HG03469 (cell line): ENCODE measurements around the gene BBS4.

Experiments used
- ATAC-seq: cut with Tn5 transposase; IDR thresholded peaks from one replicate; pipeline ENCODE4 v1.9.1; 2021; ENCODE audit warnings: mild to moderate bottlenecking, moderate library complexity, moderate number of reproducible peaks; ENCODE audit not compliant: unreplicated experiment

The BBS4 gene

DNA sequence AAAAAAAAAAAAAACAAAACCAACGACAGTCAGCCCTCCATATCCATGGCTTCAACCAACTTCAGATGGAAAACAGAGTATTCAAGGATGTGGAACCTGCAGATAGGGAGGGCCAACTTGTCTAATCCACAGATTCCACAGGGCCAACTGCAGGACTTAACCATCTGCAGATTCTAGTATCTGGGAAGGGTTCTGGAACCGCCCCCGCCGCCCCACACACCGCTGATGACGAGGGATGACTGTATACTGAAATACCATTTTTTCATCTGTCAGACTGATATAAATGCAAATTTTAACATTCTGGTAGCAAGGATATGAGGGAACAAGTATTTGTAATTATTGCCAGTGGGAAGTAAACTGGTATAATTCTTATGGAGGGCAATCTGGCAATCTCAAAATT, 68.1 kb downstream of the BBS4 start:
- no peak for ATAC-seq

DNA sequence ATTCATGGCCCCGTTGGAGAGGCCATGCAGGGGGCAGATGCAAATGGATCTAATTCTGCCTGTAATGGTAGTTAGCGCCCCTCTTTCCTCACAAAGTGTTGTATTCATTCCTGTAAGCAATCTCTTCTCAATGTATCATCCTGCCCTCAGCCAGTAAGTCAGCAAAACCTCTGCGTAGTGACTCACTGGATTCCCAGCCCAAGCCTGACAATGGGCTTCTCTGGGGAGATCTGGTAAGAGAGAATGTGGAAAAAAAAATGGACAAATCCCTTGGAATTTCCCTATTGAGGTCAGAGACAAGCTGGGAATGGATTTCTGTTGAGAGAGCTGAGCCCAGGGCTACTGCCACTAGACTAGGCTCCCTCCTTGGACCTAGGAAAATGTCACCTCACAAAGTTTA, 72.2 kb downstream of the BBS4 start:
- ATAC-seq, result no peak

DNA sequence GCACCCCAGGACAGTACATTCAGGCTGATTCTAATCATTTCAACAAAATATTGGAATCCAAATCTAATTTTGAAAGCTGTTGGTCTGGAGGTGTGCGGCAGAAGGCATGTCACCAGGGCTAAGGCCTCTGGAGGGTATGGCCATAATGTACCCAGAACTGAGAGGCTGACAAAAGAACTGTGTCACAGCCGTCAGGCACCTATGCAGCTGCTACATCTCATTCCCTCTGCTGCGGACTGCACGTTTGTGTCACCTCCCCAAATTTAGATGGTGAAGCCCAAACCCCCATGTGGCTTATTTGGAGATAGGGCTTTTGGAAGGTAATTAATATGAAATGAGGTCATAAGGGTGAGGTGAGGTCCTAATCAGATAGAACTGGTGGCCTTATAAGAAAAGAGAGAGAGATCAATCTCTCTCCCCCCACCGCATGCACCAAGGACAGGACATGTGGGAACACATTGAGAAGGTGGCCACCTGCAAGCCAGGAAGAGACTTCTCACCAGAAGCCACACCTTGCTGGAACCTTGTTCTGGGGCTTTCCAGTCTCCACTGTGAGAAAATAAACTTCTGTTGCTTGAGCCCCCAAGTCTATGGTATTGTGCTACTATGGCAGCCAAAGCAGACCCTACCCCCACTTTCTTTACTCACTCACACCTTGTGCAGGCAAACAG, 74.7 kb downstream of the BBS4 start:
- ATAC-seq, result no peak

DNA sequence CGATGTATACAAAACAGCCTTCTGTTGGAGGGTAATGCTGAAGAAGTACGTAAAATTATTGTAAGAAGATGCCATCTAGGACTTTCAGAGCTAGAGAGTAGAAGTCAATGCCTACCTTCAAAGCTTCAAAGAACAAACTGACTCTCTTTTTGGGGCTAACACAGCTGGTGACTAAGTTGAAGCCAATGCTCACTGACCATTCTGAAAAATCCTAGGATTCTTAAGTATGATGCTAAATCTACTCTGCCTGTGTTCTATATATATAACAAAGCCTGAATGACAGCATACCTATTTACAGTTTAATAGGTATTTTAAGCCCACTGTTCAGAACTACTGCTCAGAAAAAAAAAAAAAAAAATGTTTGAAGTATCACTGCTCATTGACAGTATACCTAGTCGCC, 78.6 kb downstream of the BBS4 start:
- ATAC-seq, result no peak

DNA sequence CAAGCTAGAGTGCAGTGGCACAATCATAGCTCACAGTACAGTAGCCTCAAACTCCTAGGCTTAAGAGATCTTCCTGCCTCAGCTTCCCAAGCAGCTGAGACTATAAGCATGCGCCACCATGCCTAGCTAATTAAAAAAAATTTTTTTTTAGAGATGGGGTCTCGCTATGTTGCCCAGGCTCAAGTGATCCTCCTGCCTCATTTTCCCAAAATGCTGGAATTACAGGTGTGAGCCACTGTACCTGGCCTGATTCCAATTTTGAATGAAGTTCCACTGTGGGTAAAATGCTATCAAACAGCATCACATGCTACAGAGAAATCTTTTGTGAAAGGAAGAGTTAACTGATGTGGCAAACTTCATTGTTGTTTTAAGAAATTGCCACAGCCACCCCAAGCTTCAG, 80.0 kb downstream of the BBS4 start:
- no peak for ATAC-seq

DNA sequence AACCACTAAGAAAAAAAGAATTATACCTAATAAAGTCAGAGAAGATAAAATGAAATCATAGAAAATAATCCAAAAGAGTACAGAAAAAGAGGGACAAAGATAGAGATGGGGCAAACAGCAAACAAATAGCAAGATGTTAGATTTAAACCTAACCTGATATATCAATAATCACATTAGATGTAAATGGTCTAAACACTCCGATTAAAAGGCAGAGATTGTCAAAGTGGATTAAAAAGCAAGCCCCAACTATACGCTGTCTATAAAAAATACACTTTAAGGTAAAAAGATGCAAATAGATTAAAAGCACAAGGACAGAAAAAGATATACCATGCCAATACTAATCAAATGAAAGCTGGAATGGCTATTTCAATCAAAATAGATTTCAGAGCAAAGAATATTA, 80.8 kb downstream of the BBS4 start:
- no peak for ATAC-seq

DNA sequence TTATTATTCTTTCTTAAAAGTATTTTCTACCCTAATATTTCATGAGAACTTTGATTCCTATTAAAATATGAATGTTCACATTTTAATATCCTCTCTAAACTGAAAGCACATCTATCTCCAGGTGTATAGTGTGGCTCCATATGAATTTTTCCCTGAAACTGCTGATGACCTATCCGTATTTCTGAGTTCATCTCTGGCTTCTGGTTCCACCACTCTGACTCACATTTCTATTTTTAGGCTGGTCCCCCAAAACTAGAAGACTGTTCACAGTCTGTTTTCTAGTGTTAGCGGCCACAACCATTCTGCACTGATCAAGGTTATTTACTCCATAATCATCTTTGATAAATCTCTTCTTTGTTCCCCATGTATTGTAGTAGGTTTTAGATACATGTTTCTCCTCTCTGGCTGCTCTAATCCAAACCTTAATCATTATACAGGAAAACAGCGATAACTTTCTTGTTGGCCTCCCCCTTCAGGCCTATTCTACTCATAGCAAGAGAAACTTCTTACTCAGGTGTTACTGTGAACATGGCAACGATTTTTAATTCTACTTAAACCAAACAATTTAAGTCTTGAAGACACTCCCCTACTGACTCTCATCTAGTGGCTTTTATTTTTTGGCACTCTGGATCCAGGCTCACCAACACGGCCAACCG, 84.8 kb downstream of the BBS4 start:
- no peak for ATAC-seq

DNA sequence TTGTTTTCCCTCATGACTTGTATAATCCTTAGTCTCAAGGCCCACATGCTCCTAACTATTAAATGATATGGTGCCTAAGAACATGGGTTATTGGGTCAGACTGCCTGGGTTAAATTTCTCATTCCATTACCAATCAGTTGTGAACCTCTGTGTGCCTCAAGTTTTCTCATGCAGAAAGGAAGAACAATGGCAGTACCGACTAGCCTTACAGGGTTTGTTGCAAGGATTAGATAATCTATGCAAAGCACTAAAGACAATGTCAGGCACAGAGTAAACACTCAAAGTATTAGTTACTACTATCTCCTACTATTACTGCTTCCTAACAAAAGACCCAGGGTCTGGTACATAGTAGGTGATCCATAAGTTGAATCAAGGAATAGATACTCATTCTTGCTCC, 85.3 kb downstream of the BBS4 start:
- ATAC-seq, result no peak

DNA sequence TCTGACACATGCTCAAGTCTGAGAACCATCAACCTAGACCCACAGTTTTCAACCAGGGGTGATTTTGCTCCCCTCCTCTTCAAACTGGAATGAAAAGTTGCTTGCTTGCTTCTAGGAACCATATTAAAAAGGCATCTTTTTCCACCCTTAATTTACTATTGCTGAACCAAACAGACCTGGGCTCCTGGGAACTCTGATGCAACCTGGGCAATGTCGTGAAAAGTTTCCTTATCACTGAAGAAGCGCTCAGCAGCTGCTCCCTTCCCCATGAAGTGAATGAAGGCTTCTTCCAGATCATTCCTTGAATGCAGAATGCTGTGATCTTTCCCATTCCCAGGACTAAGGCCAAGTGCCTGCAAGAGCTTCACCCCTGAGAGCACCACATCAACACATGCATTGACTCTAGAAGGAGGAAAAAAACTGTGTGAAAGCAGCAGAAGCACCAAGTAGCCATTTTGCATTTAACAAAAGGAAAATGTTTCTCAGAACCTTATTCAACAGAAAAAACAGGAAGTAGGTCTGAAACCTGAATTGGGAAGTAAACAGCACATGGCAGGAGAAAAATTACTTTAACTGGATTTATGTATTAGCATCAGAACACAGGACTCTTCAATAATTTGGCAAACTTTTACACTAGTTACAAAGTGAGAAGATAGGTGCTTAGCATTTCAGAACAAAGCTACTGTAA, 88.8 kb downstream of the BBS4 start:
- ATAC-seq, result no peak

DNA sequence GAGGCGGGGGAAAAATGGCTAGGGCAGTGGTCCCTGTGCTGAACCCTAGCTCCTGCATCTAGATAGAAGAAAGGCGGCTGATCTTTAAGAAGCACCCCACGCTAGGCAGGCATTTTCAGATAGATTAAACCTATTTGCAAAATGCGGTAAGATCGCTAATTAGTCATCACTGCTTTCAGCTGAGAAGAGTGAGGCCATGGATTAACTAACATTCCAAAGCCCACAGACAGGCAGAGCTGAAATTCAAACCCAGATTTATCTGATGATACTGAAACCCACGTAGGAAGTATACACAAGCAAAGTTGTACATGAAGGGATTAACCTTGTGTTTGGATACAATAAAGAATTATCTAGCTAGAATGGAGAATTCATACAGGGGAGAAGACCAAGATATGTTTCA, 92.8 kb downstream of the BBS4 start:
- no peak for ATAC-seq

DNA sequence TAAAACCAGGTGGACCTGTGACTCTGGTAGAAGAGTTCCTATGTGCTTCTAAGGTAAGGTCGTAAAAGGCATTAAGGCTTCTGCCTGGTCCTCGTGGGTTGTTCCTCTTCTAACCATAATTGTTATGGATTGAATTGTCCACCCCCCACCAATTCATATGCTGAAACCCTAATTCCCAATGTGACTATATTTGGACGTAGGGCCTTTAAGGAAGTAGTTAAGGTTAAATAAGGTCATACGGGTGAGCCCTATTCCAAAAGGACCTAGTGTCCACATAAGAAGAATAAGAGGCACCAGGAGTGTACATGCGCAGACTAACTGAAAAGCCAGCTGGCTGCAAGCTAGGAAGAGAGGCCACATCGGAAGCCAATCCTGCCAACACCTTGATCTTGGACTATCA, 95.6 kb downstream of the BBS4 start:
- no peak for ATAC-seq

DNA sequence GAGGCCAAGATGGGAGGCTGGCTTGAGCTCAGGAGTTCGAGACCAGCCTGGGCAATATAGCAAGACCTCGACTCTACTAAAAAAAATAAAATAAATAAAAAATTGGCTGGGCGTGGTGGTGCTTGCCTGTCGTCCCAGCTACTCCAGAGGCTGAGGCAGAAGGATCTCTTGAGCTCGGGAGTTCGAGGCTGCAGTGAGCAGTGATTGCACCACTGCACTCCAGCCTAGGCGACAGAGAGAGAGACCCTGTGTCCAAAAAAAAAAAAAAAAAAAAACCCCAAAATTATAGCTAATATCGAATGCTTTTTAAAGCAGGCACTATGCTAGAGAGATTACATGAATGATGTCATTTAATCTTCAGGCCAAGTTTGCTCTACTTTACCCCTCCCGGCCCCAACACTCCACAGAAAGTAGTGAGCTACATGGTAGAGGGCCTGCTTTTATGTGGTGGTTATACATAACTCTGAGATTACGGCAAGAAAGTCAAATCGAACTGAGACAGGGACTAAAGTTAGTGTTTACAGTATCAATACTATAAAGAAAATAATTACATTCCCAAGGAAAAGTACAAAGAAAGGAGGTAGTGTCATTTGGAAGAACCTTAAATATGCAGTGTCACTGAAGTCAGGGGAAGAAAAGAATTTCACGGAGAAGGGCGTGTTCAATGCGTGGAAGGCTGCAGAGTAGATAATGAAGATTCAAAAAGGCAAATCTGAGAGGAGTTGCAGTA, 96.4 kb downstream of the BBS4 start:
- no peak for ATAC-seq

DNA sequence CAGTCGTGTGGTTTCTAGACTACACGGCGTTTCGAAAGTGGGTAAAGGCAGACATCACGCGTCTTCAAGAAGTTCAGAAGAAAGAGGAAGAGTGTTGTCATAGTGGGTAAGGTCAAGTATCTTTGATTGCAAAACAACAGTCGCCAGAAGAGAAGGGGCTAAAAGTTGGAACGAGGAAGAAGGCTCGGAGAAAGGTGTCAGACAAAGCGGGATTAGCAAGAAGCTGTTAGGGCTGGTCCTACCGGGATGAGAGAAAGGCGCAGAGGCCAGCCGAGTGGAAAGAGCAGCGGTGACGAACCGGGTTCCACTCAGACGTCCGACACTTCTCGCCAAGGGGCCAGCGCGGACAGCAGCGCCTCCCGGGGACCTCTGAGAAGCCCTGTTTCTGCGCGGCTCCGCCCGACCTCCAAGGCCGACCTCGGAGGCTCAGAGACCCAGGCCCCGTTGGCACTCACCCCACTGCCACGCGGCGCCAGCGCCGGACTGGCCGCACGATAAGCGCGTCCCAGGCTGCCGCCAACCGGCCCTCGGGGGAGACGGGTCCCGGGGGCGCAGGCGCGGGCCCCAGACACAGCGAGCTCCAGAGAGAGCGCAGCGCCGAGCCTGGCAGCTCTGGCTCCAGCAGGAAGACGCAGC, 97.1 kb downstream of the BBS4 start:
- ATAC-seq, result peak; percentile 5

DNA sequence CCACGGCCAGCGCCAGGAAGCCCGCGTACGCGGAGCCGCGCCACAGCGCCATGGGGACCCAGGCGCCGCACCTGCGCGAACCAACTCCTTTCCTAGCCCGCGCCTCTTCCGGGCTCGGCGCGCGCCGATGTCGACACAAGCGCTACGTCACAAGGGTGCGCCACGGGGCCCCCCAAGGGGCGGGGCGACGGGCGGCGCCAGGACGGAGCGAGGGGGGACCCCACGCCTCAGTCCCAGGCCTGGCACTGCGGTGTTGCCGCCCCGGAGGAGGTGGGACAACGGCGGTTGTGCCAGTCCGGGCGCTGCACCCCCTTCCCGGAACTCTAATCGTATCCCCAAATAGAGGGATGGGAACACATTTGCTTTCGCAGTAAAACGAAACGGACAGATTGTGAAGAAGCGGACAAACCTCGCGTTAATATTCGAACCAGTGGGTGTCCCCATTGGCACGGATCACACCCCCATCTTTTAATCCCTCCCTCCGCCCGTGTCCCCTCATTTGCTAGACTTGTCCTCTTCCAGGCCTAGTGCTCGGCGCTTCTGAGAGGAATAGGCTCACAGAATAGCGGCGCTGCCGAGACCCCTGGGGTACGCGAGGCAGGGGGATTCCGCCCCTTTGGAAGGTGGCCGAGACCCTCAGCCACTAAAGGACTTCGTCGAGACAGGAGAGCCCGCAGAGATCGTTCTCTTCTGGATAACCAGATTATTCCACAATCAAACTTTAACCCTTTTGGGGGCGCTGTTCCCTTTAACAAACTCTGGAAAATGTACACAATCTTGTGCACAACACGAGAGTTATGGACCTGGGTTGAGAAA, 97.8 kb downstream of the BBS4 start, which contains the start of gene ADPGK:
TSS of gene ADPGK (minus strand) at position 119 of the 816 bp plus-strand sequence. CDS start at position 52, 67 bp downstream.
- peak; percentile 56 for ATAC-seq

DNA sequence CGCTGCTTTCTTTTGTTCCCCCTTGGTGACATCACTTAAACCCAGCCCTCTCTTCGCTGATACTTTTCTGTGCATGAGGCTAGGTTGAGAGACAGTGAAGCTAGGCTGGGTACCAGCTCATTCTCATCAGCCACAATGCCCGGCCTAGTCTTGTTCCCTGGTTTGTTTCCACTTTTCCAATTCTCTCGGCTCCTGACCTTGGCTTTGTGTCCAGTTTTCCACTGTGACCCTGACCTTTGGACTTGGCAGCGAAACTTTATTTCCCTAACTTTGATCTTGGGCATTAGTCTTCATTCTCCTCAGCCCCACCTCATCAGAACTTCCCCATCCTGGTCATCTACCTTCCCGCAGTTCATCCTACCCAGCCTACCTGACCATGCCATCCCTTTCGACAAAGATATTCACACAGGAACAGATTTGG, 98.5 kb downstream of the BBS4 start:
- no peak for ATAC-seq

DNA sequence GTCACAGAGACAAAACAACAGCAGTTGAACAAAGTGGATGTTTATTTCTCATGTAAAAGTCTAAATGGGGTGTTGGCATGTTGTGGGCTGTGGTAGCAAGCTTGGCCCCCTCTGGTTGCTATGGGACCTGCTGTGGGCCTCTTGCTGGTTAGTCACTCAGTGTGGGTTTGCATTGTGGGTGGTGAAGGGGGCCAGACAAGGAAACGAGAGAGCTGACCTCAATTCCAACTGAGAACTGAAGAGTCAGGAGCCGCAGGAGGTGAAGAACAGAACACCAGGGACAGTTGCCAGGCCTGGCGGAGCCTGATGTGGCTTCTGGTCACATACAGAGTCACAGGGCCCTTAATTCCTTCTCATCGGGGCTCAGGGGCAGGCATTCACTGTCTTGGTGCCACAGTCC, 99.4 kb downstream of the BBS4 start:
- no peak for ATAC-seq

DNA sequence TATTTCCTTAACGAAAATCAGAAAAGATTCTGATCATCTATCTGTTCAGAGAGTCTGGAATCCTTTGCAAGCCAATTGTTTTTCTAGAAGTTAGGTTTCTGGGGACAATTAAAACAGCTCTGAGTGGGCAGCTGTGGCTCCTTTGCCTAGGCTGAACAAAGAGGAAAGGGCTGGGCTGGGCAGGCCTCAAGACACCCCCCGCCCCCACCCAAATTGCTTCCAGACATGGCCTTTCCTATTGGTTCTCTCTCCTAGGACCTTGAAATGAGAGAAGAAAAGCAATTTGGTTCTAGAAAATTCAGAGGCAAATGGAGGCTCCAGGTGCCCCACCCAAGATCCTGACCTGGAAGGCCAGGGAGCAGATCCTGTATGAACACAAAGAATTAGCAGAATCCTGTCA, 99.8 kb downstream of the BBS4 start:
- ATAC-seq, result no peak

DNA sequence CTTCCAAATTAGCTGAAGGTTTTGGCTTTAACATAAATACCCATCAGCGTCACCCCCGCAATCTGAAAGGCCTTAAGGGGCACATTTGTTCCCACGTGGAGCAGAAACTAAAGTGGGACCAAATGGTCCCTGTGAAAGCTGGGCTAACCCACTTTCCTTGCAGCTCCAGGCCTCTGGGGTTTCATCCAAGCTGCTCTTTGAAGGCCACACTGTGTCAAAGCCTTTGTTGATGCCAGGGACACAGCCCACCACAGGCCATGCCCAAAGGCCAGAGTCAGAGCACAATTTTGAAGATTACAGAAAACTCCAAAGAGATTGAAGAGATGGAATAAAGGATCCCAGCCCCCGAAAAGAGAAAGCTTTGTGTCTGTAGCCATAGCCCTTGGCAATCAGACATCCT, 100.2 kb downstream of the BBS4 start:
- ATAC-seq, result no peak

DNA sequence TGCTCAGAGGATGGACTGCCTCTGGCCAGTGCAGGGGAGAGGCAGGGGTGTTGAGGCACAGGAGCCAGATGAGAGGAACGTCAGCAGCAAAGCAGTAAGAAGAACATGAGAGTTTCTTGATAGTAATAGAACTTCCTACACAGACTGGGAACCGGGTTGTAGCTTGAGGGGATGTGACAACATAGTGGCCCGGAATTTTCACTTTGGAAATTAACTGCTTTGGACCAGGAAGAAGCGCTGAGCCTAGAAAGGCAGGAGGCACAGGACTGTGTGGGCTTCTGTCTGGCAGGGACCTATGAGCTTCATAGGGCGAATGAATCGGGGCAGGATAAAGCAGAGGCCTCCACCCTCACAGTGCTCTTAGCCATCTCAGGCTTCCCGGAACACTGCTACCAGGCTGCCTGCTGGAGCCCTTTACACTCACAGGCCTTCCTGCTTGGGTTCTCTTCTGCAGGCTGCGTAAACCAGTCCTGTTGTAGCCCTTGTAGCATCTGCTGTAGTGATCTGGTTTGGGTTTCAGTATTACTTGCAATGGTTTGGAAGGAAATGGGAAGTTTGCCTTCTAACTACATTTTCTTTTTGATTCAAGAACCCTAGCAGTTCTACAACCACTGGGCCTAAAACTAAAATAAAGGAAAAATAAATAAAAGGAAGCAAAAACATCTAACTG, 100.8 kb downstream of the BBS4 start:
- no peak for ATAC-seq

DNA sequence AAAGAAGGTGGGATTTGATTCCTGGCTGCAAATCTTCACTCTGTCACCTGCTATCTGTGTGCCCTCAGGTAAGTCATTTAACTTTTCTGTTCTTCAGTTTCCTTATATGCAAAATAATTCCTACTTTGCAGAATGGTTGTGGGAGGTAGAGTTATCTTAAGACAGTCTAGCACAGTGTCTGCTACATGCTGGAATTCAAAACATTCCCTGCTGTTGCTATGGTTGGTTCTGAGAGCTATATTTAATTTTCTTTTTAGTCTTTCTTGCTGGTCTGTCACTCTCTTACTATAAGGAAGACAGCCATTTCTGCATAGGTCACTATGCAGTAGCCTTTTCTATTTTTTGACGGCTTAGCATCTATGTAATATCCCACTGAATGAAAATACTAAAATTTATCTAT, 101.5 kb downstream of the BBS4 start:
- no peak for ATAC-seq
